Upper lobe of right lung (tissue), 1 donor: ENCODE measurements around the gene C5orf58. TPM values are rescaled to one million over a fixed set of nuclear protein-coding genes. Genes with fewer than 3 reads are reported as not detected.

Experiments used
- ATAC-seq: fragments of 200-7000 bp; cut with Tn5 transposase; one replicate; pipeline ENCODE4 v1.9.1; 2020; ENCODE audit warnings: mild to moderate bottlenecking, moderate library complexity
- DNase-seq: peaks from one replicate; pipeline ENCODE4 v3.0.0-alpha.2; 2020
- H3K27ac ChIP-seq: fragments of 200-600 bp; one replicate; pipeline ENCODE4 v1.8.0; 2022
- H3K27me3 ChIP-seq: fragments of 200-600 bp; one replicate; pipeline ENCODE4 v1.8.0; 2022; ENCODE audit warnings: mild to moderate bottlenecking
- H3K36me3 ChIP-seq: fragments of 200-600 bp; one replicate; pipeline ENCODE4 v1.8.0; 2022
- H3K4me1 ChIP-seq: fragments of 200-600 bp; one replicate; pipeline ENCODE4 v1.8.0; 2022
- H3K4me3 ChIP-seq: fragments of 200-600 bp; one replicate; pipeline ENCODE4 v1.8.0; 2022; ENCODE audit warnings: mild to moderate bottlenecking
- H3K9me3 ChIP-seq: fragments of 200-600 bp; one replicate; pipeline ENCODE4 v1.8.0; 2022
- intact Hi-C: fragments of 100-400 bp; cut with DNase I; formaldehyde crosslinking; loops from one replicate; pipeline ENCODE4 v1.11.0; 2022
- total RNA-seq: library from RNA; stranded (reverse); fragmentation: NEBNext Ultra II Directional; extraction: Animal tissue kit (Norgen Biotek cat#: 25700); gene quantifications from one replicate; pipeline ENCODE4 v1.2.1, GENCODE V29; 2021
- TF ChIP-seq, protein P1 (sequence below): fragments of 200-600 bp; IDR thresholded peaks from one replicate; pipeline ENCODE4 v1.8.0; 2022; ENCODE audit warnings: antibody characterized with exemption
- donor health status: DM: no; HTN: yes; CAD: no; lungs with severe emphysema.

The C5orf58 gene
- total RNA-seq, 1 donor from 2014 or later, result not detected

DNA sequence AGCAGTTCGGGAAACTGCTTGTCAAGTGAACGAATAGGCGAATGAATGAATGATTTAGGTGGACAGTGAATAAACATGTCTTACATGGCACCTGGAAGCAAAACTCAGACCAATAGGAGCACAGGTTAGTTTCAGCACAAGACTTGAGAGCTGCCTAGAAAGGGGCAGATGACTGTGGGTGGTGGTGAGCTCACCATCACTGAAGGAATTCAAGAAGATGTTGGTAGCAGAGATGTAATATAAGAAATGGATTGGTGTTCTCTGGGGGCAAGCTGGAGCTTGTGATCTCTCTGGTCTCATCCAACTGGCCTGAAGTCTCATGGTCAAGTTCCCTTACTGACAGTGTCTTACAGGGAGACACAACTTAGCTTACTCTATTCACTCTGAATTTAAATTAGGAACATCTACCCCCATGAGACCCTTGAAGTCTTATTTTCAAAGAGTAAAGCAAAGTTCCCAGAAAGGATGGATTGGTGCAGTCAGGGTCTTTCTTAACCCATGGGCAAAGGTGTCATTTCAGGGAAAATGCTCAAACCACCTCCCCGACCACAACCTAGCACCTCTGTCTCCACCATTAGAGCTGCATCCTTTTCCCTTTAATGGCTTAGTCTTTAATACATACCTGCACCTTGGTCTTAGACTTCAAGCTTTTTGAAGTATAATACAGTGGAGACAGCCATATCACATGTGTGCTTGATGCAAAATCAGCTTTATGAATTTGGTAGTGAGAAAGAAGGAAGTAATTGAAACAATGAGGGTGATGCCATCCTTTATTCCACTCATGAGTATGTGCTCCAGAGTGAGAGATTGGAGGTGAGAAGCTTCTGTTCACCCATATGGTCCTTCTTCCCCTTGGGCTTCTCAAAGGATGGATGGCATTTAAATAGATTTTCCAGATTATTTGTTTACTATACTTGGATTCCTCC, 59.7 kb downstream of the C5orf58 start:
- Histone ChIP-seq H3K4me1 (peaks cover 49% of the 10 kb centered on the region), H3K27ac (no peak overlapping the region), H3K4me3 (no peak overlapping the region), H3K36me3 (peaks cover 24% of the 10 kb centered on the region), H3K9me3 (no peaks in the 10 kb centered on the region), H3K27me3 (no peaks in the 10 kb centered on the region)
- no peak for DNase-seq
- ATAC-seq, result no peak
- intact Hi-C loops, result no loop called here
- TF ChIP-seq, protein P1, sequence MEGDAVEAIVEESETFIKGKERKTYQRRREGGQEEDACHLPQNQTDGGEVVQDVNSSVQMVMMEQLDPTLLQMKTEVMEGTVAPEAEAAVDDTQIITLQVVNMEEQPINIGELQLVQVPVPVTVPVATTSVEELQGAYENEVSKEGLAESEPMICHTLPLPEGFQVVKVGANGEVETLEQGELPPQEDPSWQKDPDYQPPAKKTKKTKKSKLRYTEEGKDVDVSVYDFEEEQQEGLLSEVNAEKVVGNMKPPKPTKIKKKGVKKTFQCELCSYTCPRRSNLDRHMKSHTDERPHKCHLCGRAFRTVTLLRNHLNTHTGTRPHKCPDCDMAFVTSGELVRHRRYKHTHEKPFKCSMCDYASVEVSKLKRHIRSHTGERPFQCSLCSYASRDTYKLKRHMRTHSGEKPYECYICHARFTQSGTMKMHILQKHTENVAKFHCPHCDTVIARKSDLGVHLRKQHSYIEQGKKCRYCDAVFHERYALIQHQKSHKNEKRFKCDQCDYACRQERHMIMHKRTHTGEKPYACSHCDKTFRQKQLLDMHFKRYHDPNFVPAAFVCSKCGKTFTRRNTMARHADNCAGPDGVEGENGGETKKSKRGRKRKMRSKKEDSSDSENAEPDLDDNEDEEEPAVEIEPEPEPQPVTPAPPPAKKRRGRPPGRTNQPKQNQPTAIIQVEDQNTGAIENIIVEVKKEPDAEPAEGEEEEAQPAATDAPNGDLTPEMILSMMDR, result no peak

DNA sequence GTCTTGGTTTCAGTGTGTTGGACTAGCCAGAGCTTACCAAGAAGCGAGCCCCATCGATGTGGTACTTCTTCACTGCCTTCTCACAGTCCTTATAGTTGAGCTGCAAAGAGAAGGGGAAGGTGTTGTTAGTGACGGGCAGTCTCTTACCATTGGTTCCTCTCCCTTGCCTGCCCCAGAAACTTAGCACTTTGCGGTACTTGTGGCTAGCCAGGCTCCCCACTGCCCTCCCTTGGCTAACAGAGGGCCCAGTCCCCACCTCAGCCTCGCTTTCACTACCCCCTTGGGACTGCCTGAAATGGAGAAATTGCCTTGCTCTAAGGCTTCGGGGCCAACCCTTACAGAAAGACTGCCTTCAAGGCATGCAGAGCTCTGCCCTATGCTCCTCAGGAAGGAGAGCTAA, 60.5 kb downstream of the C5orf58 start:
- TF ChIP-seq, protein P1, result no peak
- Histone ChIP-seq H3K4me3 (peak overlapping the region; percentile 66), H3K36me3 (peaks cover 24% of the 10 kb centered on the region), H3K9me3 (no peaks in the 10 kb centered on the region), H3K27me3 (no peaks in the 10 kb centered on the region), H3K4me1 (peaks cover 49% of the 10 kb centered on the region), H3K27ac (no peak overlapping the region)
- DNase-seq (peak; percentile 78), ATAC-seq (peak; percentile 81)
- intact Hi-C loops, result no loop called here

DNA sequence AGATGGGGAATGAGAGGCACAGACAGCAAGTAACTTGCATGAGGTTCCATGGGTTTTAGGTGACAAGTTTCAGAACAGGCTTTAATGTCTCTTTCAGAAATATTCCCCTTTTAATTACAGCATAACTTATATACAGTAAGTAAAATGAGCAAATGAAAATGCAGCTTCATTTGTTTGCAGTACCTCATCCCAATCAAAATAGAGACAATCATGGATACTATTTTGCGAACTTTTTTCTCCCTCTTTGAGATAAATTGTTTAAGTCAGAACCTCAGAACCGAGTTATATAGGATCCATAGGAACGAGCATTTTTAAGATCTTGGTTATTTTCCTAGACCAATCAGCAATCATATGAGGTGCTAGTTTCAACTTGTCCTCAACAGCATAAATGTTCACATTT, 61.3 kb downstream of the C5orf58 start:
- TF ChIP-seq, protein P1, result no peak
- Histone ChIP-seq H3K4me1 (peaks cover 42% of the 10 kb centered on the region), H3K27ac (no peak overlapping the region), H3K27me3 (no peaks in the 10 kb centered on the region), H3K4me3 (peak overlapping the region; percentile 66), H3K36me3 (peaks cover 24% of the 10 kb centered on the region), H3K9me3 (no peaks in the 10 kb centered on the region)
- ATAC-seq, result no peak
- intact Hi-C loops, result no loop called here
- no peak for DNase-seq

DNA sequence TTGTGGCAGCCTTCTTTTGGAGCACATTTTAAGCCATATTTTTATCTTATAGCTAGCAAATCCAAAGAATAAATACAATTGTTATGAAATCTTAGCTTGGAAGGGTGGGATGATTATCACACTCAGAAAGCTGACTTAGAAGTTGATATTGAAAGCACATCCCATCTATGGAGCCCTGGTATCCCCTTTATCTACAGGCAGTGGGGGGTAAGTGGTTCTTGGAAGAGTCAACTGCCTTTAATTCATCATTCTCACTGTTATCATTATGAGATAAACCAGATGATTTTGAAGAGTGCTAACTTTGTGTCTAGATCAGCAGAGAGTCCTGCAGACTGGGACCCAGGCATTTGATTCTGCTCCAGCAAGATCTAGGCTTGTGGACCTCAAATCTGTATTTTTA, 61.8 kb downstream of the C5orf58 start:
- peak overlapping the region; percentile 66 for H3K4me3 ChIP-seq
- H3K36me3 ChIP-seq, result peaks cover 24% of the 10 kb centered on the region
- peaks cover 38% of the 10 kb centered on the region for H3K4me1 ChIP-seq
- DNase-seq, result no peak
- intact Hi-C loops, result no loop called here
- ATAC-seq, result no peak
- H3K27ac ChIP-seq, result no peak overlapping the region
- H3K9me3 ChIP-seq, result no peaks in the 10 kb centered on the region
- TF ChIP-seq, protein P1, result no peak
- H3K27me3 ChIP-seq, result no peaks in the 10 kb centered on the region

Other genes with a start within 250 kb of the C5orf58 start
- not detected for gene FOXI1, start 127.1 kb upstream of the C5orf58 start, total RNA-seq
- gene LCP2, start 64.8 kb downstream of the C5orf58 start, total RNA-seq, result 83.1 TPM
- gene KCNMB1, start 156.4 kb downstream of the C5orf58 start, total RNA-seq, result 1.5 TPM